B cell (primary cell): ENCODE results near the gene KCNQ2. TPM values are rescaled to one million over a fixed set of nuclear protein-coding genes. Genes with fewer than 3 reads are reported as not detected.

Experiments used
- ATAC-seq: fragments of 200-7000 bp; cut with Tn5 transposase; one replicate; pipeline ENCODE4 v1.10.0; 2021; ENCODE audit warnings: low read depth, mild to moderate bottlenecking, moderate number of reproducible peaks, moderate library complexity
- CTCF ChIA-PET: fragments of 350-600 bp; sonication (Branson Sonifier 250); formaldehyde crosslinking; loops from one replicate; lab custom pipeline; 2021; ENCODE audit warnings: antibody characterized with exemption, inconsistent platforms; lab: Charles Lee
- POLR2A ChIA-PET: fragments of 350-600 bp; sonication (Branson Sonifier 250); formaldehyde crosslinking; loops from one replicate; lab custom pipeline; 2021; ENCODE audit warnings: antibody characterized with exemption; lab: Charles Lee
- DNase-seq: peaks from one replicate; pipeline ENCODE4 v3.0.0; 2013
- H2AFZ ChIP-seq: 2 replicates; pipeline ENCODE4 v1.6.1; 2012; ENCODE audit warnings: mild to moderate bottlenecking, low read depth, low read length; ENCODE audit not compliant: insufficient read depth, poor library complexity, severe bottlenecking
- H3K27ac ChIP-seq, 2 donors: 1 replicate in 1 of 2; 2 replicates in 1 of 2; pipeline ENCODE4 v1.5.1; 2012 to 2013; ENCODE audit warnings: low read length in 2 of 2, mild to moderate bottlenecking in 2 of 2, moderate library complexity in 1 of 2
- H3K27me3 ChIP-seq, 4 experiments: fragments of 200-600 bp in 1 of 4; sonication (generic) in 1 of 4; replicated peaks in 1 of 4; 1 replicate in 2 of 4; 2 replicates in 2 of 4; pipeline versions ENCODE4 v1.6.1 to v1.7.0; 2013 to 2016; ENCODE audit warnings: low read length in 3 of 4, mild to moderate bottlenecking in 2 of 4, mixed read lengths in 1 of 4, moderate library complexity in 1 of 4; ENCODE audit not compliant: insufficient read depth in 4 of 4, control insufficient read depth in 3 of 4; ENCODE audit errors: control extremely low read depth in 1 of 4
- H3K36me3 ChIP-seq, 2 experiments: replicated peaks in 1 of 2; 1 replicate in 1 of 2; 2 replicates in 1 of 2; pipeline versions ENCODE4 v1.6.1 to v1.7.1; 2013; ENCODE audit warnings: low read length in 1 of 2; ENCODE audit not compliant: insufficient read depth in 2 of 2, control insufficient read depth in 1 of 2; ENCODE audit errors: control extremely low read depth in 1 of 2, extremely low read depth in 1 of 2
- H3K4me1 ChIP-seq, 2 donors: fragments of 200-600 bp in 1 of 2; sonication (generic) in 1 of 2; 1 replicate in 1 of 2; 2 replicates in 1 of 2; pipeline versions ENCODE4 v1.5.1 to v1.6.1; 2013 to 2017; ENCODE audit warnings: low read length in 2 of 2; ENCODE audit not compliant: control insufficient read depth in 2 of 2, insufficient read depth in 2 of 2
- H3K4me2 ChIP-seq: replicated peaks from 2 replicates; pipeline ENCODE3; 2012; ENCODE audit warnings: mild to moderate bottlenecking, low read depth, low read length; ENCODE audit not compliant: poor library complexity, severe bottlenecking
- H3K4me3 ChIP-seq, 5 experiments: fragments of 200-600 bp in 1 of 5; sonication (generic) in 1 of 5; 1 replicate in 3 of 5; 2 replicates in 2 of 5; pipeline versions ENCODE4 v1.5.1 to v1.7.0; 2011 to 2016; ENCODE audit warnings: low read length in 4 of 5, mild to moderate bottlenecking in 4 of 5, low read depth in 2 of 5, control low read depth in 1 of 5, moderate library complexity in 1 of 5; ENCODE audit not compliant: insufficient read depth in 1 of 5; ENCODE audit errors: control extremely low read depth in 1 of 5, extremely low read depth in 1 of 5
- H3K79me2 ChIP-seq: fragments of 200-600 bp; sonication (generic); one replicate; pipeline ENCODE4 v1.6.0; 2016; ENCODE audit warnings: low read length; ENCODE audit not compliant: control insufficient read depth, insufficient read depth
- H3K9ac ChIP-seq: fragments of 200-600 bp; sonication (generic); 2 replicates; pipeline ENCODE4 v1.6.1; 2017; ENCODE audit warnings: mild to moderate bottlenecking, low read length, moderate library complexity
- H3K9me3 ChIP-seq, 3 donors: one replicate each; pipeline versions ENCODE4 v1.6.1 to v1.7.1; 2013; ENCODE audit warnings: low read length in 2 of 3; ENCODE audit not compliant: control insufficient read depth in 2 of 3, insufficient read depth in 1 of 3; ENCODE audit errors: control extremely low read depth in 1 of 3
- H4K20me1 ChIP-seq: 2 replicates; pipeline ENCODE4 v1.6.0; 2012; ENCODE audit warnings: mild to moderate bottlenecking, low read length; ENCODE audit not compliant: insufficient read depth, control insufficient read depth, poor library complexity, severe bottlenecking
- H3K27ac Mint-ChIP-seq: one replicate; pipeline ENCODE4 v1.8.0; 2021; ENCODE audit warnings: mixed read lengths
- H3K27me3 Mint-ChIP-seq: one replicate; pipeline ENCODE4 v1.8.0; 2021; ENCODE audit warnings: mixed read lengths
- H3K4me1 Mint-ChIP-seq: one replicate; pipeline ENCODE4 v1.8.0; 2021; ENCODE audit warnings: mixed read lengths
- H3K4me3 Mint-ChIP-seq: one replicate; pipeline ENCODE4 v1.8.0; 2021; ENCODE audit warnings: mixed read lengths
- H3K9me3 Mint-ChIP-seq: one replicate; pipeline ENCODE4 v1.8.0; 2022; ENCODE audit warnings: mixed read lengths; ENCODE audit not compliant: insufficient read depth
- EZH2 ChIP-seq: IDR thresholded peaks from 2 replicates; pipeline ENCODE4 v1.6.1; 2012; ENCODE audit warnings: borderline replicate concordance, low read depth, mild to moderate bottlenecking, moderate library complexity, low read length; ENCODE audit not compliant: insufficient read depth, poor library complexity, severe bottlenecking
- WGBS: methylation state at CpG from one replicate; pipeline ENCODE4 v1.1.5; 2013; ENCODE audit warnings: missing lambda C conversion rate; ENCODE audit not compliant: insufficient coverage; 5-methylcytosine and 5-hydroxymethylcytosine counted together
- intact Hi-C: fragments of 100-400 bp; cut with micrococcal nuclease; formaldehyde crosslinking; loops from one replicate; pipeline ENCODE4 v1.10.0; 2022
- polyA plus RNA-seq: library from polyadenylated mRNA; depleted of rRNA; stranded (reverse); fragments of >200 nt; gene quantifications from 2 replicates; pipeline ENCODE4 v1.2.3, GENCODE V29; 2012
- total RNA-seq, 2 donors: library from RNA; stranded (reverse); fragments of 120-200 nt in 1 of 2; gene quantifications; 1 replicate in 1 of 2; 2 replicates in 1 of 2; pipeline versions ENCODE4 v1.2.3 to v1.2.4, GENCODE V29; 2013 to 2022
- TF ChIP-seq, protein P1 (sequence below): fragments of 200-600 bp; IDR thresholded peaks from one replicate; pipeline ENCODE4 v1.8.0; 2022; ENCODE audit warnings: antibody characterized with exemption, mild to moderate bottlenecking

The KCNQ2 gene
- total and polyA plus RNA-seq, 2 donors (not counting 1 experiment from before 2014, with no cell fraction given): 0.12 TPM; not detected in 1

DNA sequence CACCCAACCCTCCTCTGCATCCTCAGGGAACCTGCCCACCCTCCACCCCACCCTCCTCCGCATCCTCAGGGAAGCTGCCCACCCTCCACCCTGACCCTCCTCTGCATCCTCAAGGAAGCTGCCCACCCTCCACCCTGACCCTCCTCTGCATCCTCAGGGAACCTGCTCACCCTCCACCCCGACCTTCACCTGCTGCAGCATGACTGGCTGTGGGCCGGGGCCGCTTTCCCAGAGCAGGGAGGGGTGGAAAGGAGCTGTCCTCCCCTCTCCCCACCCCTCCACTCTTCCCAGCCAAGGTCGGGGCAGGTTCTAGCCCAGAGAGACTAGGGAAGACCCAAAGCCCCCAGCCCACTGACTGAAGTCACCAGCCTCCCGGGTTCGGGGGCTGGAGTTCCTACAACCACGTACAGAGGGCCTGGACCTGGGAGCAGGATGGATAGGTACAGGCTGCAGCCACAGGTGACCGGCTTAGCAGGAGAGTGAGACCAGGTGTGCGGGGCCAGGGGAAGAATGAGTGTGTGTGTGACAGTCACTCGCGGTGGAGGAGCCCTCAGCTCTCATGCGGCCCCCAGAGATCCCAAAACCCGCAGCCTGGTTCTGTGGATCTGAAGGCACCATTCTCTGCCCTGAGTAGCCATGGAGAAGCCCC lies 14.8 kb upstream of the KCNQ2 start:
- Mint-ChIP-seq H3K27me3 (peaks cover 18% of the 10 kb centered on the region), H3K9me3 (peaks cover 2% of the 10 kb centered on the region), H3K27ac (no peak overlapping the region), H3K4me3 (no peak overlapping the region), H3K4me1 (peaks cover 1% of the 10 kb centered on the region)
- Histone ChIP-seq H3K79me2 (no peaks in the 10 kb centered on the region), H3K36me3 (no peaks in the 10 kb centered on the region), H2AFZ (no peak overlapping the region), H3K27me3 (peaks cover 0 to 43% (median 6%) of the 10 kb centered on the region in 4 experiments), H4K20me1 (no peaks in the 10 kb centered on the region), H3K27ac (no peak overlapping the region), H3K4me3 (no peak overlapping the region), H3K4me2 (no peak overlapping the region), H3K4me1 (peaks cover 0 to 5% of the 10 kb centered on the region in 2 donors), H3K9ac (no peak overlapping the region), H3K9me3 (peaks cover 0 to 21% (median 0%) of the 10 kb centered on the region in 3 donors)
- DNase-seq: no peak
- no peak for ATAC-seq
- TF ChIP-seq, protein P1, sequence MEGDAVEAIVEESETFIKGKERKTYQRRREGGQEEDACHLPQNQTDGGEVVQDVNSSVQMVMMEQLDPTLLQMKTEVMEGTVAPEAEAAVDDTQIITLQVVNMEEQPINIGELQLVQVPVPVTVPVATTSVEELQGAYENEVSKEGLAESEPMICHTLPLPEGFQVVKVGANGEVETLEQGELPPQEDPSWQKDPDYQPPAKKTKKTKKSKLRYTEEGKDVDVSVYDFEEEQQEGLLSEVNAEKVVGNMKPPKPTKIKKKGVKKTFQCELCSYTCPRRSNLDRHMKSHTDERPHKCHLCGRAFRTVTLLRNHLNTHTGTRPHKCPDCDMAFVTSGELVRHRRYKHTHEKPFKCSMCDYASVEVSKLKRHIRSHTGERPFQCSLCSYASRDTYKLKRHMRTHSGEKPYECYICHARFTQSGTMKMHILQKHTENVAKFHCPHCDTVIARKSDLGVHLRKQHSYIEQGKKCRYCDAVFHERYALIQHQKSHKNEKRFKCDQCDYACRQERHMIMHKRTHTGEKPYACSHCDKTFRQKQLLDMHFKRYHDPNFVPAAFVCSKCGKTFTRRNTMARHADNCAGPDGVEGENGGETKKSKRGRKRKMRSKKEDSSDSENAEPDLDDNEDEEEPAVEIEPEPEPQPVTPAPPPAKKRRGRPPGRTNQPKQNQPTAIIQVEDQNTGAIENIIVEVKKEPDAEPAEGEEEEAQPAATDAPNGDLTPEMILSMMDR: no peak
- no peak for TF ChIP-seq EZH2
- WGBS: 71% methylated on average over 11 of the region's 14 CpGs
- CTCF ChIA-PET: no interaction called here
- intact Hi-C loops: no loop called here
- POLR2A ChIA-PET: no interaction called here

DNA sequence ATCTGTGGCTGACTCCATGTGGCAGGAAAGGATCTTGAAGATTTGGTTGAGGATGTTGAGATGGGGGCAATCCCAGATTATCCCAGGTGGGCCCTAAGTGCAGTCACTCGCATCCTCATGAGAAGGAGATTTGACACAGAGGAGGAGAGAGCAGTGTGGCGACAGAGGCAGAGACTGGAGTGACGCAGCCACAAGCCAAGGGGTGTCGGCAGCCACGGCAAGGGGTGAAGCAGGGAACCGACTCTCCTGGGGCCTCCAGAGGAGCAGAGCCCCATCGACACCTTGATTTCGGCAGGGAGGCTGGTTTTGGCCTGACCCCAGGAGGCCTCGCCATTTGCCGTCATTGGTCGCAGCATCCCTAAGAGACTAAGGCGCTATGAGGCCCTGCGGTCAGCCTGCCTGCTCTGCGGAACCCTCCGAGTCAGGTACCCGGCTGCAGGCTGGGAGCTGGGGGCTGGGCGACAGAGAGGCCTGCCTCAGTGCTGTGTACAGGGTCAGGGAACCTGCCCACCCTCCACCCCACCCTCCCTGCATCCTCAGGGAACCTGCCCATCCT lies 13.9 kb upstream of the KCNQ2 start:
- WGBS: 88% methylated on average over 17 of the region's 17 CpGs
- Histone ChIP-seq H3K4me3 (no peak overlapping the region), H3K4me1 (peaks cover 0 to 5% of the 10 kb centered on the region in 2 donors), H3K27me3 (peaks cover 0 to 52% (median 6%) of the 10 kb centered on the region in 4 experiments), H2AFZ (no peak overlapping the region), H3K36me3 (no peaks in the 10 kb centered on the region), H3K4me2 (no peak overlapping the region), H3K27ac (no peak overlapping the region), H3K9ac (no peak overlapping the region), H4K20me1 (no peaks in the 10 kb centered on the region), H3K9me3 (peaks cover 0 to 21% (median 0%) of the 10 kb centered on the region in 3 donors), H3K79me2 (no peaks in the 10 kb centered on the region)
- intact Hi-C loops: no loop called here
- TF ChIP-seq, protein P1: no peak
- no peak for TF ChIP-seq EZH2
- Mint-ChIP-seq H3K27ac (no peak overlapping the region), H3K27me3 (peaks cover 19% of the 10 kb centered on the region), H3K4me1 (peaks cover 1% of the 10 kb centered on the region), H3K9me3 (no peaks in the 10 kb centered on the region), H3K4me3 (no peak overlapping the region)
- CTCF ChIA-PET: no interaction called here
- ATAC-seq: no peak
- POLR2A ChIA-PET: no interaction called here
- DNase-seq: no peak
